ENCODE results near the gene TMEM94. TPM values are rescaled to one million over a fixed set of nuclear protein-coding genes. Genes with fewer than 3 reads are reported as not detected.

TMEM94 gene
- total RNA-seq, 1 donor from 2014 or later: 72.9 TPM

- intact Hi-C loops (cut with micrococcal nuclease): no loop called here
Measured at GRCh38 chr17:75548813-75549212, 92.4 kb downstream of the TMEM94 start.

Other genes starting within 250 kb of the TMEM94 start
- 70.6 and 77.2 TPM in 2 replicates for gene GGA3, start 195.0 kb upstream of the TMEM94 start, total RNA-seq
- 66.4 and 72.0 TPM in 2 replicates for gene MRPS7, start 194.8 kb upstream of the TMEM94 start, total RNA-seq
- 41.6 and 43.0 TPM in 2 replicates for gene MIF4GD, start 185.4 kb upstream of the TMEM94 start, total RNA-seq
- 45.8 and 47.6 TPM in 2 replicates for gene SLC25A19, start 167.2 kb upstream of the TMEM94 start, total RNA-seq
- 163 and 173 TPM in 2 replicates for gene GRB2, start 51.0 kb upstream of the TMEM94 start, total RNA-seq
- gene CASKIN2, start 58.9 kb downstream of the TMEM94 start, total RNA-seq: 0.77 and 1.1 TPM in 2 replicates
- gene TSEN54, start 59.9 kb downstream of the TMEM94 start, total RNA-seq: 69.4 and 70.0 TPM in 2 replicates
- 19.1 and 20.5 TPM in 2 replicates for gene LLGL2, start 69.1 kb downstream of the TMEM94 start, total RNA-seq
- gene MYO15B, start 131.2 kb downstream of the TMEM94 start, total RNA-seq: 53.8 and 55.5 TPM in 2 replicates
- gene SMIM5, start 176.8 kb downstream of the TMEM94 start, total RNA-seq: 0.50 and 0.52 TPM in 2 replicates
- 39.3 and 42.2 TPM in 2 replicates for gene RECQL5, start 210.5 kb downstream of the TMEM94 start, total RNA-seq
- 93.6 and 97.7 TPM in 2 replicates for gene SAP30BP, start 210.7 kb downstream of the TMEM94 start, total RNA-seq